Ovary (tissue), 9 donors: ENCODE results near the gene CERS6. TPM values are rescaled to one million over a fixed set of nuclear protein-coding genes. Genes with fewer than 3 reads are reported as not detected.

Experiments used
- DNase-seq, 5 donors: peaks; one replicate each; pipeline ENCODE4 v3.0.0-alpha.2; 2019 to 2020
- H3K27ac ChIP-seq, 2 donors: fragments of 200-600 bp; one replicate each; pipeline versions ENCODE4 v1.5.1 to v1.8.0; 2019 to 2022
- H3K27me3 ChIP-seq: fragments of 200-600 bp; one replicate; pipeline ENCODE4 v1.8.0; 2022
- H3K36me3 ChIP-seq: fragments of 200-600 bp; sonication (generic); one replicate; pipeline ENCODE4 v1.5.1; 2019
- H3K4me1 ChIP-seq: one replicate; pipeline ENCODE4 v1.8.1; 2013; ENCODE audit warnings: mild to moderate bottlenecking, moderate library complexity; ENCODE audit not compliant: insufficient read depth
- H3K4me3 ChIP-seq: fragments of 200-600 bp; sonication (generic); one replicate; pipeline ENCODE4 v1.5.1; 2017
- H3K9me3 ChIP-seq, 2 donors: fragments of 200-600 bp in 1 of 2; sonication (generic) in 1 of 2; one replicate each; pipeline versions ENCODE4 v1.5.1 to v1.8.1; 2013 to 2019; ENCODE audit warnings: mild to moderate bottlenecking in 1 of 2, moderate library complexity in 1 of 2
- CTCF ChIP-seq, 3 donors: fragments of 450-650 bp in 2 of 3; fragments of 200-600 bp in 1 of 3; IDR thresholded peaks; one replicate each; pipeline versions ENCODE4 v1.5.1 to v1.8.0; 2016 to 2022; ENCODE audit warnings: antibody characterized with exemption in 3 of 3, mild to moderate bottlenecking in 1 of 3
- EP300 ChIP-seq: sonication (generic); formaldehyde crosslinking; IDR thresholded peaks from one replicate; pipeline ENCODE4 v1.6.1; 2017; ENCODE audit warnings: antibody characterized with exemption
- POLR2A ChIP-seq: fragments of 450-650 bp; IDR thresholded peaks from one replicate; pipeline ENCODE4 v1.6.1; 2017; ENCODE audit warnings: antibody characterized with exemption, mild to moderate bottlenecking, moderate library complexity
- WGBS, 3 donors: extraction: QIAGEN DNeasy Blood & Tissue Kit in 1 of 3; methylation state at CpG; one replicate each; pipeline versions ENCODE4 v1.1.5 to v1.1.7; 2013 to 2017; 5-methylcytosine and 5-hydroxymethylcytosine counted together
- intact Hi-C, 4 donors: fragments of 100-400 bp; cut with DNase I; formaldehyde crosslinking; loops; one replicate each; pipeline versions ENCODE4 v1.11.0 to v1.15.1; 2022 to 2023
- polyA plus RNA-seq, 2 donors: library from polyadenylated mRNA; stranded (reverse); fragments of 200-250 nt in 1 of 2; fragments of 350-450 nt in 1 of 2; fragmentation: Illumina TruSeq in 1 of 2; extraction: RNeasy Lipid Tissue Mini Kit (QIAGEN cat#74804) in 1 of 2; gene quantifications; one replicate each; pipeline ENCODE4 v1.2.3, GENCODE V29; 2013 to 2014
- total RNA-seq, 7 donors: library from RNA; depleted of rRNA in 2 of 7; stranded (reverse); fragments of >200 nt in 2 of 7; fragmentation: NEBNext Ultra II Directional in 3 of 7; extraction: Animal tissue kit (Norgen Biotek cat#: 25700) in 3 of 7; gene quantifications; one replicate each; pipeline versions ENCODE4 v1.1.0 to v1.2.4, GENCODE V29; 2016 to 2023
- donor health status: DM: no; HTN: no; CAD: no; lungs with moderate emphysema.
- donor health status: DM: no; HTN: no; CAD: no.
- donor health status: Bipolar disorder and iron deficiency.
- donor health status: DM: yes; HTN: yes; CAD: no.
- donor health status: DM: no; HTN: no; CAD: no.
- donor health status: DM: yes; HTN: yes; CAD: no.

Gene CERS6
- total and polyA plus RNA-seq, 9 donors, result 11.5 to 30.8 (median 24.9) TPM

- DNase-seq, result no peak
- H3K27me3 ChIP-seq, result no peaks in the 10 kb centered on the region
- peaks cover 6% of the 10 kb centered on the region for H3K4me1 ChIP-seq
- no peaks in the 10 kb centered on the region for H3K9me3 ChIP-seq
- TF ChIP-seq CTCF (IDR thresholded peaks at IDR 0.05) (no peak), POLR2A (no peak), EP300 (no peak)
- intact Hi-C loops, result no loop called here
- H3K36me3 ChIP-seq, result no peaks in the 10 kb centered on the region
- no peak overlapping the region for H3K27ac ChIP-seq
- WGBS, 3 donors, result 84 to 99% (median 96%) methylated on average over 1 of the region's 1 CpG
- no peak overlapping the region for H3K4me3 ChIP-seq
Measured at GRCh38 chr2:168643979-168644378, 187.9 kb downstream of the CERS6 start.

GRCh38 chr2:168645696-168646338, 189.7 kb downstream of the CERS6 start:
- H3K27ac ChIP-seq, result no peak overlapping the region
- no peaks in the 10 kb centered on the region for H3K27me3 ChIP-seq
- no peak for DNase-seq
- no peak for TF ChIP-seq POLR2A
- no peak for TF ChIP-seq EP300
- H3K9me3 ChIP-seq, result no peaks in the 10 kb centered on the region
- H3K36me3 ChIP-seq, result no peaks in the 10 kb centered on the region
- intact Hi-C loops, result no loop called here
- no peak overlapping the region for H3K4me3 ChIP-seq
- peaks cover 7% of the 10 kb centered on the region for H3K4me1 ChIP-seq
- WGBS, 3 donors, result 88 to 93% (median 89%) methylated on average over 2 of the region's 2 CpGs

DNA sequence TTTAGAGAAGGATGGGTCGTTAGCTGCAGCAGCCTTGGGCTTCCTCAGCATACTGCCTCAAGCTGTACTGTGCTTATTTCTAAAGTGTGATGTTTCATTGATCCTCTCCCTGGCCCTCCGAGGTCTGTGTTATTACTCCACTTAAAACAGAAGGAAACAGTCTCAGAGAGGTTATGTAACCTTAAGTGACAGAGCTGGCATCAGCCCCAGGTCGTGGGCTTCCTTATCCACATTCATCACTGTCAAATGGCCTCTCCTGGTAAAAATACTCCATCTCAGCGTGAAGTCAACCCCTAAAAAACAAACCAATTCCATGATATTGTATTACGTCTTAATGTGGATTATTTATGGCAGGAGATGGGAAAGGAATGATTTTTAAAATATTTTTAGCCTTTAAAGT, 193.0 kb downstream of the CERS6 start:
- Histone ChIP-seq H3K4me3 (no peak overlapping the region), H3K27ac (no peak overlapping the region), H3K36me3 (no peaks in the 10 kb centered on the region), H3K27me3 (no peaks in the 10 kb centered on the region), H3K9me3 (no peaks in the 10 kb centered on the region), H3K4me1 (peaks cover 5% of the 10 kb centered on the region)
- intact Hi-C loops, result no loop called here
- WGBS, 3 donors, result 11 to 24% (median 12%) methylated on average over 5 of the region's 5 CpGs
- no peak for DNase-seq
- TF ChIP-seq EP300 (no peak), POLR2A (no peak), CTCF (IDR thresholded peaks at IDR 0.05) (no peak)

DNA sequence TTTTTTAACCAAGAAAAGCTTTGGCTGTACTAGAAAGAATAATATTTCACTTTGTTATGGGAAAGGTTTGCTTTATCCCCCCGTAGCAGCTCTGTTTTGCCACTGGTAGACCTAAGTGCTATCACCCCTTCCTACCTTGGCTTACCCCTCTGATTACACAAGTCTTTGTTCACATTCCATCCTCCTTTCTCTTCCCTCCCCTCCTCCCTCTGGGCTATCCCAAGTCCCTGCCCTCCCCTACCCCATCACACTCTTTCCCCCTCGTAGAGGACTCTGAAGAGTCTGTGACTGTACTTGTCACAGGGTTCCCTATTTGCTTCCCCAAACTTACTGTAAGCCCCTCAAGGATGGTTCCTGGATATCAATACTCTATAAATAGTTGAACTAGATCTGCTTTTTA, 193.5 kb downstream of the CERS6 start:
- TF ChIP-seq CTCF (IDR thresholded peaks at IDR 0.05) (no peak), EP300 (no peak), POLR2A (no peak)
- no peaks in the 10 kb centered on the region for H3K27me3 ChIP-seq
- no peak for DNase-seq
- H3K4me1 ChIP-seq, result peaks cover 5% of the 10 kb centered on the region
- no peak overlapping the region for H3K27ac ChIP-seq
- 26 to 45% (median 43%) methylated on average over 2 of the region's 2 CpGs for WGBS, 3 donors
- intact Hi-C loops, result no loop called here
- no peak overlapping the region for H3K4me3 ChIP-seq
- no peaks in the 10 kb centered on the region for H3K36me3 ChIP-seq
- H3K9me3 ChIP-seq, result no peaks in the 10 kb centered on the region

GRCh38 chr2:168650139-168650538, 194.1 kb downstream of the CERS6 start:
- H3K9me3 ChIP-seq, result no peaks in the 10 kb centered on the region
- no peak overlapping the region for H3K4me3 ChIP-seq
- H3K4me1 ChIP-seq, result peaks cover 5% of the 10 kb centered on the region
- DNase-seq, result no peak
- H3K36me3 ChIP-seq, result no peaks in the 10 kb centered on the region
- H3K27ac ChIP-seq, result no peak overlapping the region
- TF ChIP-seq POLR2A, result no peak
- no peak for TF ChIP-seq EP300
- TF ChIP-seq CTCF (IDR thresholded peaks at IDR 0.05), result no peak
- WGBS, 3 donors, result 0 to 100% (median 43%) methylated on average over 1 of the region's 1 CpG
- intact Hi-C loops, result no loop called here
- no peaks in the 10 kb centered on the region for H3K27me3 ChIP-seq
